H1 (cell line): ENCODE measurements around the gene KLHDC7B. TPM values are rescaled to one million over a fixed set of nuclear protein-coding genes. Genes with fewer than 3 reads are reported as not detected.

ENCODE experiments used
- SP2 ChIP-seq: IDR thresholded peaks from 2 replicates; pipeline ENCODE4 v1.6.1; 2012; ENCODE audit warnings: mild to moderate bottlenecking, low read length, inconsistent platforms
- polyA plus RNA-seq, 7 experiments: library from polyadenylated mRNA; depleted of rRNA in 3 of 7; stranded (reverse) in 5 of 7; unstranded in 2 of 7; fragments of >200 nt in 5 of 7; fragments of 200-250 nt in 2 of 7; gene quantifications; 1 replicate in 5 of 7; 2 replicates in 1 of 7; 4 replicates in 1 of 7; pipeline versions ENCODE4 v1.2.1 to v1.2.3, GENCODE V29; 2011 to 2013; ENCODE audit warnings: missing spikeins in 2 of 7, mixed read lengths in 2 of 7
- total RNA-seq: library from RNA; stranded (reverse); fragmentation: NEBNext Ultra II Directional; extraction: Animal tissue kit (Norgen Biotek cat#: 25700); gene quantifications from 2 replicates; pipeline ENCODE4 v1.2.1, GENCODE V29; 2021

The KLHDC7B gene
- total and polyA plus RNA-seq, 2 of the 8 experiments (the other 6 are each of a cell fraction or from before 2014, with no cell fraction given) = not detected

DNA sequence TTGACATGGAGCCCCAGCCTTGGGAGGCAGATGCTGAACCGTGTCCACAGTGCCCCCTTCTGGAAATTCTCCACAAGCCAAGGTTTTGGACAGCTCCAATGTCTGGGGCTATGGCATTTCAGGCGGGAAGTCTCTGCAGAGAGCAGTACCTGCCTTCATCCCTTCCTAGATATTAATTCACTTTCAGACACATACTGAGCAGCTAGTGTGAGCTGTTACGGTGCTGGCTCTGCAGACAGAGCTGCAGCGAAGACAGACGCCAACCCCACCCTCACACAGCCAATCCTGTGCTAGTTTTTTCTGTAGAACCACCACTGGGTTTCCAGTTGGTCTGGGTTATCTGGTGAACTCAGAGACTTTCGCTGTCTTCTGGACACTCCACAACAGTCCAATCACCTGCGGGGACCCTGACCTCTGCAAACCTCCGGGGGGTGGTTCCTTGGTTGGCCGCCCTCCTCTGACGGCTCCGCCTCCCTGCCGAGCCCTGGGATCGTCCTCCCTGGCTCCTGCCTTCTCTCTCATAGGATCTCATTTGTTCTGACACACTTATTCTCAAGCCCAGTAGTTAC is 47.3 kb upstream of the KLHDC7B start (continued):
- TF ChIP-seq SP2 = no peak
